Tongue (tissue), 2 donors: ENCODE results near the gene WWP2. TPM values are rescaled to one million over a fixed set of nuclear protein-coding genes. Genes with fewer than 3 reads are reported as not detected.
A peak's percentile ranks its signal among the peaks of the same experiment; 100 is the strongest.
"Not testable (repeated sequence)": the region's sequence is repeated elsewhere in the genome, so short reads cannot be mapped to it uniquely, and the experiment has no call there.

Experiments
- DNase-seq: peaks from one replicate; pipeline ENCODE4 v3.0.0-alpha.2; 2015
- total RNA-seq: library from RNA; depleted of rRNA; stranded (reverse); fragments of >200 nt; gene quantifications from one replicate; pipeline ENCODE4 v1.2.3, GENCODE V29; 2014

WWP2 gene
- total RNA-seq, result 32.1 TPM

- peak; percentile 87 for DNase-seq
Measured at GRCh38 chr16:69761983-69762813, at the start of gene WWP2. Gene WWP2 (plus strand): TSS chr16:69762332. CDS start chr16:69787011, 24,679 bp downstream.

GRCh38 chr16:69712914-69713581, 49.1 kb upstream of the WWP2 start:
- no peak for DNase-seq

- no peak for DNase-seq
Measured at GRCh38 chr16:69717066-69717465, 45.1 kb upstream of the WWP2 start.

- DNase-seq, result no peak
Measured at GRCh38 chr16:69718111-69718764, 43.9 kb upstream of the WWP2 start.

DNA sequence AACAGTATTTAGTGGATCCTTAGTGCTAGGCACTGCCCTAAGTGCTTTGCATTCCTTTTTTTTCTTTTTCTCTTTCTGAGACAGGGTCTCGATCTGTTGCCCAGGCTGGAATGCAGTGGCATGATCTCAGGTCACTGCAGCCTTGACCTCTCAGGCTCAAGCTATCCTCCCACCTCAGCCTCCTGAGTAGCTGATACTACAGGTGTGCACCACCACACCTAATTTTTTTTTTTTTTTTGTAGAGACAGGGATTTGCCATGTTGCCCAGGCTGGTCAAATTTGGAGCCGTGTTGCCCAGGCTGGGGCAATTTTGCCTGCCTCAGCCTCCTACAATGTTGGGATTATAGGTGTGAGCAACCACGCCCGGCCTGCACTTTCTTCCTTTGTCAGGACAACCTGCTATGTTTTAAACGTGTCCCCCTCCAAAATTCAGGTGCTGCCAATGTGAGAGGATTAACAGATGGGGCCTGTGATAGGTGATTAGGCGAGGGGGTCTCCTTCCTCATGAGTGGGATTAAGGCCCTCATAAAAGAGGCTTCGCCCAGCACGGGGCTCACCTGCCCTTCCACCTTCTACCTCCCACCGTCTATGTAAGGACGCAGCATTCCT, 41.2 kb upstream of the WWP2 start:
- no peak for DNase-seq

DNA sequence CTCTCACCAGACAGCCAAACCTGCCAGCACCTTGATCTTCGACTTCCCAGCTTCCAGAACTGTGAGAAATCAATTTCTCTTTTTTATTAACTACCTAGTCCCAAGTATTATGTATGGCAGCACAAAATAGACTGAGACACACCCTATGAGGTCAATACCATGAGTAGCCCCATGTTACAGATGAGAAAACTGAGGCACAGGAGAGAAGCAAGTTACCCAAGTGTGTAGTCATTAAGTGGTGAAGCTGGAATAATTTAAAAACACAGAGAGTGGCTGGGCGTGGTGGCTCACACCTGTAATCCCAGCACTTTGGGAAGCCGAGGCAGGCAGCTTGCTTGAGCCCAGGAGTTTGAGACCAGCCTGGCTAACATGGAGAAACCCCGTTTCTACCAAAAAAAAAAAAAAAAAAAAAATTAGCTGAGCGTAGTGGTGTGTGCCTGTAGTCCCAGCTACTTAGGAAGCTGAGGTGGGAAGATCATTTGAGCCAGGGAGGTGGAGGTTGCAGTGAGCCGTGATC, 40.6 kb upstream of the WWP2 start:
- no peak for DNase-seq

DNA sequence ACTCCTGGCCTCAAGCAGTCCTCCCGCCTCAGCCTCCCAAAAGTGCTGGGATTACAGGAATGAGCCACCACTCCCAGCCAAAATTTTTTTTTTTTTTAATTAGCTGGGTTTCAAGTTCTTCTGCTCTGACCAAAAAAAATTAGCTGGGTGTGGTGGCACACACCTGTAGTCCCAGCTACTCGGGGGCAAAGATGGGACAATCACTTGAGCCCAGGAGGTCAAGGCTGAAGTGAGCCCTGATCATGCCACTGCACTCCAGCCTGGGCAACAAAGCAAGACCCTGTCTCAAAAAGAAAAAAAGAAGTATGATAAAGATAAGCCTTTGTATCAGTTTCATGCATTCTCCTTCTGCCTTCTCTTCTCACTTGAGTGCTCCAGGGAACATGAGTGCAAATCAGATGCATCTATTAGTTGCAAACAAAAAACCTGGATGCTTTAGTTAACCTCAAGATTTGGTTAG, 37.7 kb upstream of the WWP2 start:
- no peak for DNase-seq

DNA sequence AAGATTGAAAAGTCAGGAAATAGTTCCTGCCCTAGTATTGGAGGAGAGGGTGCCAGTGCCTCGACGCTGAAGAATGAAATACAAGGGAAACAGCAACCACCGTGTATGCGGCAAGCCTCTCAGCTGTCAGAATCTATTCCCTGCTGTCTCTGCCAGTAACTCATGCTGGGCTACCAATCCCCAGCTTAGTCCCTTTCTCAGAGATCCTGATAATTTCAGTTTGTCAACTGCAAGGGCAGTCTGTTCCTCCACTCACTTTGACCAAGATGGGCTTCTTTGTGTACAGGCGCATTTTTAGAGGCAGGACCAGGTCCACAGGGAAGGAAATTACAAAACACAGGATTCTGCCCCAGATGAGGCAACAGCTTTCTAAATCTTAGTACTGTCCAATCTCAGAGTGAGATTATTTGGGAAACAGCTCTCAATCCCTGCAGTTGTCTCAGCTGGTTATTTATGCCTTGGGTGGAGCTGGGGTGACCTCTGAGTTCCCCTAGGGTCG, 37.1 kb upstream of the WWP2 start:
- DNase-seq, result no peak

- DNase-seq, result no peak
Measured at GRCh38 chr16:69725480-69726312, 36.4 kb upstream of the WWP2 start.

- DNase-seq, result peak; percentile 90
Measured at GRCh38 chr16:69726313-69727060, 35.6 kb upstream of the WWP2 start, which contains the start of gene NQO1. Gene NQO1 (minus strand): TSS chr16:69726560. CDS start chr16:69726439, 121 bp downstream.

DNA sequence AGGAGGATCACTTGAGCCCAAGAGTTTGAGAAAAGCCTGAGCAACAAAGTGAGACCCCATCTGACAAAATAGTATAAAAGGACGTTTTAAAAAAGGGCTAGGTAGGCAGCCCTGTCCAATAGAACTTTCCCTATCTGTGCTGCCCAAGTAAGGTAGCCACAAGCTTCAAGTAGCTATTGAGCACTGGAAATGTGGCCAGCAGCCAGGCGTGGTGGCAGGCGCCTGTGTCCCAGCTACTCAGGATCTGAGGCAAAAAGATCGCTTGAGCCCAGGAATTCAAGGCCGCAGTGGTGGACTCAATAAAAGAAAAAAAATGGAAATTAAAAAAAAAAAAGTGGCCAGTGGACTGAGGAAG, 34.2 kb upstream of the WWP2 start:
- DNase-seq, result no peak

- not testable (repeated sequence) for DNase-seq
Measured at GRCh38 chr16:69729030-69729429, 33.1 kb upstream of the WWP2 start.

DNA sequence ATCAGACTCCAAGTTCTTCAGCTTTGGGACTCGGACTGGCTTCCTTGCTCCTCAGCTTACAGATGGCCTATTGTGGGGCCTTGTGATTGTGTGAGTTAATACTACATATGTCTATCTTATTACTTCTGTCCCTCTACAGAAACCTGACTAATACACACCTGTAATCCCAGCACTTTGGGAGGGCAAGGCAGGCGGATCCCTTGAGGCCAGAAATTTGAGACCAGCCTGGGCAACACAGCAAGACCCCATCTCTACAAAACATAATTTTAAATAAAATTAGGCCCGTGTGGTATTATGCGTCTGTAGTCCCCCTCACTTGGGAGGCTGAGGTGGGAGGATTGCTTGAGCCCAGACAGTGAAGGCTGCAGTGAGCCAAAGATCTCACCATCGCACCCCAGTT, 30.9 kb upstream of the WWP2 start:
- DNase-seq, result not testable (repeated sequence)

- DNase-seq, result no peak
Measured at GRCh38 chr16:69732101-69732500, 30.0 kb upstream of the WWP2 start.

GRCh38 chr16:69741519-69741918, 20.6 kb upstream of the WWP2 start:
- no peak for DNase-seq

DNA sequence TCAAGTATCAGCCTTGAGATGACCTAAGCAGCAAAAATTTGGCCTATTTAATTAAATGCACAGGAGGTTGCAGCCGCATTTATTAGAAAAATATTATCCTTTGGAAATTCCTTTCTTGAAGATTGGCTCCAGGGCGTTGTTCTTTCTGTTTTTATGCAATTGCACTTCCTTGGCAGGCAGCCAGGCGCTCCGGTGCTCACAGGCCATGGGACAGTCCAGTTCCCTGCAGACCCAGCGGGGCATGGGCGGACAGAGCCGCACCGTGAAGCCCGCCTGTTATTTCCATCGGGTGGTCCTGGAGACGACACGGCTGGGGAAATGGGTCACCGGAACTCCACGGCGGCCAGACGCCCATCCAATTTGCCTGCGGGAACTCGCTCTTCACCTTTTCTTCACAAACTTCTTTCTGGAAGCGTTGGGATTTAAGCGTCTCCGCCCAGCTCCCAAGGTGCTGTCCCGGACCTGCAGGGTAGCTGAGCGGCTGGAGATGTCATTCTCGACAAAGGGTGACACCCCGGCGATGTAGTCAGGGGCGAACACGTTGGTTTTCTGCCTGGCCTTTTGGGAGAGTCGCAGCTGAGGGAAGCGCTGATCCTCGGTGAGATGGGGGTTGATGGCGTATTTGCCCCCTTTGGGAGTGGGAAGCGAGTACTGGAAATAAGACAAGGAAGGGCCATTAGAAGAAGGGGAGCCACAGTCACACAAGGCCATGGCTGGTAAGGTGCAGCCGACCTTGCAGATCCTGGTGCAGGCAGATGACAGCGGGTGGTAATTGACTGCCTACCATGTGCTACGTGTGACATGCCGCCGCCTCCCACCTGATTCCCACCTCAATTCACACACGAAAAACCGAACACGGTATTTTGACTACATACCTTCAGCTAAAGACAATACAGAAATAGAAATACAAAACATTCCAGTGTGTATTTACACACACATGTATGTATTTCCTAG, 19.9 kb upstream of the WWP2 start:
- DNase-seq, result peak; percentile 11

GRCh38 chr16:69744363-69745231, 17.5 kb upstream of the WWP2 start:
- DNase-seq, result no peak

- DNase-seq, result no peak
Measured at GRCh38 chr16:69745232-69745612, 16.9 kb upstream of the WWP2 start.
